Chondrocyte (in vitro differentiated cells): ENCODE results near the gene CRBN. TPM values are rescaled to one million over a fixed set of nuclear protein-coding genes. Genes with fewer than 3 reads are reported as not detected.

ENCODE experiments used
- DNase-seq: peaks from one replicate; pipeline ENCODE4 v3.0.0; 2021; ENCODE audit warnings: mixed read lengths, low spot score
- H3K27ac Mint-ChIP-seq: one replicate; pipeline ENCODE4 v1.8.0; 2021; ENCODE audit warnings: mild to moderate bottlenecking, moderate library complexity, mixed read lengths; ENCODE audit not compliant: unreplicated experiment
- H3K27me3 Mint-ChIP-seq: 2 replicates; pipeline ENCODE4 v1.8.0; 2021; ENCODE audit warnings: low read depth, mixed read lengths
- H3K36me3 Mint-ChIP-seq: 2 replicates; pipeline ENCODE4 v1.8.0; 2021; ENCODE audit warnings: low read depth, mixed read lengths
- H3K4me1 Mint-ChIP-seq: 2 replicates; pipeline ENCODE4 v1.8.0; 2021; ENCODE audit warnings: low read depth, mild to moderate bottlenecking, mixed read lengths
- H3K4me3 Mint-ChIP-seq: one replicate; pipeline ENCODE4 v1.8.0; 2021; ENCODE audit warnings: mild to moderate bottlenecking, moderate library complexity, mixed read lengths; ENCODE audit not compliant: unreplicated experiment
- H3K9me3 Mint-ChIP-seq: 2 replicates; pipeline ENCODE4 v1.8.0; 2021; ENCODE audit warnings: low read depth, mixed read lengths
- CTCF ChIP-seq: fragments of 200-600 bp; sonication (generic); IDR thresholded peaks from 2 replicates; pipeline ENCODE4 v1.5.0; 2021; ENCODE audit warnings: antibody characterized with exemption, mild to moderate bottlenecking, moderate library complexity
- total RNA-seq: library from RNA; stranded (reverse); gene quantifications from 3 replicates; pipeline ENCODE4 v1.2.1, GENCODE V29; 2021

The CRBN gene
- total RNA-seq, 1 donor from 2014 or later = 28.0 TPM

DNA sequence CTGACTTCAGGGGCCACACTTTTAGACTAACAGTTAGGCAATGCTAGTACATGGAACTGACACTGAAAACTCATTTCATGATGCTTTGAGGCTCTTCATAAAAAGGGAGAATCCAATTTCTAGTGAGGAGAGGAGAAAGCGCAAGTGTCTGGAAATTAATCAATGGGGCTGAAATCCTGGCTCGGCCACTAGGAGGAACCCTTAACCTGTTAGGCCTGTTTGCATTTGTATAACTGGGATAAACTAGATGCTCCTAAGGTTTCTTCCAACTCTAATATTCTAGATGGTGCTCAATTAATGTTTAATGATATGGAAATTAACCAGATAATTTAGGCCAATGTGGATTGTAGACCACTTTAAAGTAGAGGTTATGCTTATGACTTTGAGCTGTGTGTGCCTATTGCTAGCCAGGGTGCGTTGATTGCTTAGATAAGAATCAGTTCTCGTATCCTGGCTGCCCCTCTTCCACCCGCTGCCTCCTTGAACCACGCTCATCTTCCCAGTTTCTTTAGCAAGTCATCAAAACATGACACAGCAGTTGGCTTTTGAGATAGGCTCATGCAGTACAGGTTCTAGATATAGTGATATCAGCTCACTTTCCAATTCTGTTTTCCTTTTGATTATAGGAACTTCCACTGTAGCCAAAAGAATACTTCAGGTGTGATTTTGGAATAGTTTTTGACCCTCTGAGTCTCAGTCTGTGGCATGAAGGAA is 16.8 kb upstream of the CRBN start:
- Mint-ChIP-seq H3K4me3 (no peak overlapping the region), H3K4me1 (peaks cover 3% of the 10 kb centered on the region), H3K27me3 (peaks cover 41% of the 10 kb centered on the region), H3K27ac (no peak overlapping the region), H3K9me3 (no peaks in the 10 kb centered on the region), H3K36me3 (no peaks in the 10 kb centered on the region)
- TF ChIP-seq CTCF = peak; percentile 78
- DNase-seq = no peak

DNA sequence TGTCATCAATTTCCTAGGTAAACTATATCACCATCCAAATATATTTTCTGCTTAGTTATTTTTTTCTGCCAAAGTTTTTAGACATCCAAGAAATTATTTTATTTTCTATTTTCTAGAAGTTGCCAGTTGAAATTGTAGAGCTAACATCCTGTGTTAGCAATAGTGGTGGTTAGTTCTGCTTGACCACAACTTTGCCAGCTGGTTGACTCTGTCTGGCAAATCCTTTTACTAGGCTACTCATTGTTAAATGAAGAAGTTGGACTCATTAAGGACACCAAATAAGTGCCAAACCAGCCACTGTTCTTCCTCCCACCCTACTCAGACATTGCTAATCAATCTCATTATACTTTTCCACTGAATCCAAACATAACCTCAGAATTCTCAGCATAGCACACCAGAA is 15.4 kb upstream of the CRBN start:
- H3K27me3 Mint-ChIP-seq = peaks cover 47% of the 10 kb centered on the region
- no peak overlapping the region for H3K4me3 Mint-ChIP-seq
- no peaks in the 10 kb centered on the region for H3K9me3 Mint-ChIP-seq
- no peaks in the 10 kb centered on the region for H3K36me3 Mint-ChIP-seq
- no peaks in the 10 kb centered on the region for H3K4me1 Mint-ChIP-seq
- H3K27ac Mint-ChIP-seq = no peak overlapping the region
- no peak for TF ChIP-seq CTCF
- DNase-seq = no peak

DNA sequence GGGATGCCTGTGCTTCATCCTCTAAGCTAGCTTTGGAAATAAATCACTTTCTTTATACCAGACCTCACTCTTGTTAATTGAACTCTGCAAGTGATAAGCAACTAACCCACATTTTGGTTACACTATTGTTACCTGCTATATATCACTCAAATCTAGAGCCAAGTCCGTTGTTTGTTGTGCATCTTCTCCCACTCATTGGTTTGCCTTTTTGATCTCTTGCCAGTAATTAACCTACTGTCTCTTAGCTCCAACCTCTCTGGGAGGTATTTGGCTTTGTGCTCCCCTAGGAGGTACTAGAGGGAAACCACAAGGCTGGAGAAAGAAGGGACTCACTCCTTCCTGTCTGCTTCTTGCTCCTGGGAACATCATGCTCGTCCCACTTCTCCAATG is 12.8 kb upstream of the CRBN start:
- no peaks in the 10 kb centered on the region for H3K9me3 Mint-ChIP-seq
- H3K27me3 Mint-ChIP-seq = peaks cover 37% of the 10 kb centered on the region
- TF ChIP-seq CTCF = no peak
- no peaks in the 10 kb centered on the region for H3K4me1 Mint-ChIP-seq
- DNase-seq = no peak
- no peaks in the 10 kb centered on the region for H3K36me3 Mint-ChIP-seq
- H3K4me3 Mint-ChIP-seq = no peak overlapping the region
- H3K27ac Mint-ChIP-seq = no peak overlapping the region

DNA sequence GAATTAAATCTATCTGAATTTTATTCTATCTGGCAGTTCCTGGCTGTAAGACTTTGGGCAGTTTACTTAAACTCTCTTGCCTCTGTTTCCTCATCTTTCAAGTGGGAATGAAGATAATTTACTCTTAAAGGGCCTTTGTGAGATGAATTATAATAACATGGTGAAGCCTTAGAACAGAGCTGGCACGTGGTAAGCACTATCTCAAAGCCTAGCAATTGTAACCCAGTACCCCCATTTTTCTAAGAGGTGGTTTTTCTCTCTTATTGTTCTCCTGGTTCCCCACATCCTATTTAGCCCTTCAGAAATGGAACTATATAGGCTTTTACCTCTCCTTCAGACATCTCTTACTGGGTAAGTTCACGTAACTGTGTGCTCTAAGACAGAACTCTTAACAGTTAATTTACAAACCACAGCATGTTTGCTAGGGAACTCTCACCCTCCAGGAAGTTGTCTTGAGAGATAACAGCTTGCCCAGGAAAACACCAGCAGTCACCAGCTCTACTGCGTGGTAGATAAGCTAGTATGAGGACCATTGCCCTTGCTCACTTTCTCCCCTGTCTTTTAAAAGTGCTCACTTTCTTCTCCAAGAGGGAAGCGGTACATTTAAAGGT is 12.3 kb upstream of the CRBN start:
- no peak overlapping the region for H3K4me3 Mint-ChIP-seq
- TF ChIP-seq CTCF = no peak
- DNase-seq = no peak
- no peak overlapping the region for H3K27ac Mint-ChIP-seq
- H3K4me1 Mint-ChIP-seq = no peaks in the 10 kb centered on the region
- peaks cover under 1% of the 10 kb centered on the region for H3K9me3 Mint-ChIP-seq
- H3K36me3 Mint-ChIP-seq = no peaks in the 10 kb centered on the region
- peaks cover 37% of the 10 kb centered on the region for H3K27me3 Mint-ChIP-seq

DNA sequence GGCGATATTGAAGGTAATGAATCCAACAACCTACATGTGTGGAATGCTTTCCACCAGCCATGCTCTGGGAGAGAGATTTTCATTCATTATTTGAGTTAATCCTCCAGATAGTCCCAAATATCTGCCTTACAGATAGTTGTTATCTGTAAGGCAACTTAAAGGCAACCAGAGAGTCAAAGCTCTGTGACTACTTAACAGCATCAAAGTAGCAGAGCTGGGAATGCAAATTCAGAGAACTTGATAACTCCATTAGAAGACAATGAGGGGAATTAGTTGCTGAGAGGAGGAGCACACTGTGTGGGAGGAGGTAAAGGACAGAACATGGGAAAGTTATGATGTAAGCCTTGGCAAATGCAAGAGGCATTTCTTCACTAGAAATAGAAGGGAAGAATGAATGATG is 10.5 kb upstream of the CRBN start:
- no peak for DNase-seq
- H3K4me1 Mint-ChIP-seq = no peaks in the 10 kb centered on the region
- peaks cover 2% of the 10 kb centered on the region for H3K36me3 Mint-ChIP-seq
- H3K27ac Mint-ChIP-seq = no peak overlapping the region
- TF ChIP-seq CTCF = no peak
- H3K4me3 Mint-ChIP-seq = no peak overlapping the region
- H3K27me3 Mint-ChIP-seq = peaks cover 39% of the 10 kb centered on the region
- H3K9me3 Mint-ChIP-seq = peaks cover 12% of the 10 kb centered on the region
